Occipital lobe (tissue), 3 donors: ENCODE results near the gene GMEB1. TPM values are rescaled to one million over a fixed set of nuclear protein-coding genes. Genes with fewer than 3 reads are reported as not detected.
"Not testable (repeated sequence)": the region's sequence is repeated elsewhere in the genome, so short reads cannot be mapped to it uniquely, and the experiment has no call there.

ENCODE experiments used
- DNase-seq: peaks from one replicate; lab custom pipeline; 2025; lab: John Stamatoyannopoulos, UW
- small RNA-seq: library from RNA; depleted of rRNA; stranded (forward); fragments of <200 nt; gene quantifications from one replicate; pipeline ENCODE3, GENCODE V24; 2014
- total RNA-seq: library from RNA; depleted of rRNA; stranded (reverse); fragments of >200 nt; gene quantifications from one replicate; pipeline ENCODE4 v1.2.3, GENCODE V29; 2014

The GMEB1 gene
- total RNA-seq, 1 donor from 2014 or later: 14.5 TPM

GRCh38 chr1:28745653-28746173 lies 77.1 kb downstream of the GMEB1 start:
- DNase-seq: no peak

DNA sequence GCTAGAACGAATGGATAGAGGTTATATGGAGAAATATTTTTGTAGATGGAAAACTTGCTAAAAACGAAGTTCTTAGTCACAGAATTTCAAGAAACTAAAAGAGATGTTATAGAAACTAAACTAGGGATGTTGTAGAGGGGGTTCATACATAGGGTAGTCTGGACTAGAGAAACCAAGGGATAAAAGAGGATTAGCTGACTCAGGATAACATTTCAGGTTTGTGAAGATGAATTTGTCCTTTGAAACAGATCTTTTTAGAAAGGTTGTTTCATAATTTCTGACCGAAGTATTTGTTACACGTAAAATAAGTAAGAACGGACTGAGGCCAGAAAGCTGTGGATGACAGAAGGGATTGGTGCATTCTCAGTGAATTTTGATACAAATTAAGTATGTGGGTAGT lies 81.7 kb downstream of the GMEB1 start:
- DNase-seq: no peak

GRCh38 chr1:28750771-28751294 lies 82.2 kb downstream of the GMEB1 start:
- not testable (repeated sequence) for DNase-seq

DNA sequence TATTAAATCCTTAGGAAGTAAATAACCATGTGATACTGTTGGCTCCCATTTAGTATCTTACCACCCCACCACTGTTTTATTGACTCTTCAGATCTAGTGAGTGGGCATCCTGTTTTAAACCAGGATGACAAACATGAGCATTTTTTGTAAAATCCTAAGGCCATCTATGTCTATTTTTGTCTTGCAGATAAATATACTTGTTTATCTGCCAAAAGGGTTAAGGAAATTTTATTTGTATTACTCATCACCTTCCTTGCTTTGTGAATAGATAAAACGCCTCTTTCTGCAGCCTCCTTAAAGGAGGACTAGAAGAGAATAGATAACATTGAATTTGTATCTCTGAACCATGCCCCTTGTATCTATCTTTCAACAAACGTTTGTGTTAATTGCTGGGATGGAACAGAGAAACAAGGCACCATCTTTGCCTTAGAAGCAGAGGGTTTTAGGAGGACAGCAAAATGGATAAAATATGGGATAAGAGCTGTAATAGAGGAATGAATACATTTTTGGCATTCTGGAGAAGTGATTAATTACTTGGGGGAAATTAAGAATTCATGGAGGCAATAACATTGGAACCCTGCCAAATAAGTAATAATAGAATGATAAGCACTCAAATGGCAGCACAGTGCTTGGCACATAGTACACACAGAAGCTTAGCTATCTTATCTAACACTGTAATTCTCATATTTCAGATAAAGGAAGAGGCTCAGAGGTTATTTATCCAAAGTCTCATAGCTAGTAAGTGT lies 82.9 kb downstream of the GMEB1 start:
- no peak for DNase-seq

- DNase-seq: no peak
These were observed 87.1 kb downstream of the GMEB1 start for GRCh38 chr1:28755701-28756100.

- DNase-seq: no peak
These were observed 88.3 kb downstream of the GMEB1 start for GRCh38 chr1:28756846-28757245.

DNA sequence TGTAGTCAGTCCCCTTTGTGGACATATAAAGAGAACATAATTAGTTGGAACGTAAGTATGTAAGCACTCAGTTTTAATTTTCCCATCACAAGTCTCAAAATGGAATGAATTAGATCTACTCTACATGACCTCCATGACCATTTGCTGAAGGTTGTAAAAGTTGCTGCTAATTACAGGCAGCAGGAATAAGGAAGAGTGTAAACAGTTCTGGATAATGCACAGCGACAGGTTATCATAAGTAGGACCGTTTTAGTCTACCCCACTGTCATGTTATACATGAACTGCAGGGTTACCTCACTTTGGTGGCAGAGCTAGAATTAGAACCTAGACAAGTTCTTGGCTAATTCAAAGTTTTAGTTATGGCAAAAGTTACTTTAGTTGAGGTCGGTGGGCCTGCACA lies 89.8 kb downstream of the GMEB1 start:
- DNase-seq: no peak

DNA sequence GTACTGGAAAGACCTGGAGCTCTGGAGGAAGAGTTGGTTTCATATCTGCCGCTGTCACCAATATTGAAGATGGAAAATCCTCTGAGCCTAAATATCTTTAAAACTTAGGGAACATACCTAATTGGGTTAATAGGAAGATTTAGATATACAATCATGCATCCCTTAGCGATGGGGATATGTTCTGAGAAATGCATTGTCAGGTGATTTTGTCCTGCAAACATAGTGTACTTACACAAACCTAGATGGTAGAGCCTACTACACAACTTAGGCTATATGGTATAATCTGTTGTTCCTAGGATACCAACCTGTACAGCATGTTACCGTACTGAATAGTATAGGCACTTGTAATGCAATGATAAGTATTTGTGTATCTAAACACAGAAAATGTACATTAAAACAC lies 90.7 kb downstream of the GMEB1 start:
- DNase-seq: no peak

DNA sequence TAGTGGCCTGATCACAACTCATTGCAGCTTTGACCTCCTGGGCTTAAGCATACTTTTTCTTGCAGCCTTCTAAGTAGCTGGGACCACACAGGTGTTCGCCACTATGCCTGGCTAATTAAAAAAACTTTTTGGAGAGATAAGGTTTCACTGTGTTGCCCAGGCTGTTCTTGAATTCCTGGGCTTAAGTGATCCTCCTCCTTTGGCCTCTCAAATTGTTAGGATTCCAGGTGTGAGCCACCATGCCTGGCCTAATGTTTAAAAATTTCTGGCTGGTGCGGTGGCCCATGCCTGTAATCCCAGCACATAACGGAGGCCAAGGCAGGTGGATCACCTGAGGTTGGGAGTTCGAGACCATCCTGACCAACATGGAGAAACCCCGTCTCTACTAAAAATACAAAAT lies 92.6 kb downstream of the GMEB1 start:
- no peak for DNase-seq

GRCh38 chr1:28766532-28767183 lies 98.1 kb downstream of the GMEB1 start:
- no peak for DNase-seq

Small RNAs within 50 kb of the gene (small RNA-seq; reads per million reads assigned to genes)
- gene RF00422: not detected
- not detected for gene RNU11

Other genes with a start within 250 kb of the GMEB1 start
- gene RCC1, start 162.7 kb upstream of the GMEB1 start, total RNA-seq: 13.4 TPM
- 39.8 TPM for gene TRNAU1AP, start 115.7 kb upstream of the GMEB1 start, total RNA-seq
- 1.6 TPM for gene RAB42, start 76.5 kb upstream of the GMEB1 start, total RNA-seq
- 20.1 TPM for gene TAF12, start 25.7 kb upstream of the GMEB1 start, total RNA-seq
- not detected for gene RNU11, start 20.2 kb upstream of the GMEB1 start, total RNA-seq
- 78.8 TPM for gene YTHDF2, start 68.2 kb downstream of the GMEB1 start, total RNA-seq
- gene OPRD1, start 143.4 kb downstream of the GMEB1 start, total RNA-seq: 0.31 TPM
- gene EPB41, start 245.8 kb downstream of the GMEB1 start, total RNA-seq: 36.2 TPM